ENCODE data around the gene RBM25.

DNA sequence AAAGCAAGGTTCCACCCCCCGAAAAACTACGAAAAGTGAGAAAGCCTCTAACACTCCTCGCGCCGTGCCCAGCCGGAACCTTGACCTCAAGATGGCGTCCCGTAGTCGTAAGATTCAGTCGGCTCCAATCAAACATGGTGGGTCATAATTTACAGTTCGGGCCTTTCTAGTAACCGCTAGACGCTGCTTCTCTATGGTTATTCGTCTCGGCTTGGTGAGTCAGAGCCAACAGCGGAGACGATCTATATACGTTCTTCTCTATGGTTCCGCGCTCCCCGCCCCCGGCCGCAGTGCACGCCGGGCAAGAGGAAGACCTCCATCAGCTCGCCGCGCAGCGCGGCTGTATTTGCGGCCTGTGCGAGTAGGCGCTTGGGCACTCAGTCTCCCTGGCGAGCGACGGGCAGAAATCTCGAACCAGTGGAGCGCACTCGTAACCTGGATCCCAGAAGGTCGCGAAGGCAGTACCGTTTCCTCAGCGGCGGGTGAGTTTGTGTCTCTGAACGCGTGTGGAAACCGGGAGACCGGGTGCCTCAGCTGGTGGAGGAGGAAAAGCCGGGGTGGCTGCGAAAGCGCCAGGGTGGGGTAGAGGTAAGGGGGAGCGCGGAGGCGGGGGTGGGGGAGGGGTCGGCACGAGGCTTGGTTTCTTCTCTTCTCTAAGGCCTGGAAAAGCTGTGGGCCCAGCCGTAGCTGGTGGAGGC is at the start of gene RBM25:
- peak; percentile 98 for TF ChIP-seq POLR2A (IDR thresholded peaks at IDR 0.05; ENCODE audit: low read depth, low read length)
- TF ChIP-seq POLR2AphosphoS5 (IDR thresholded peaks at IDR 0.05; ENCODE audit: low read depth, low read length) = peak; percentile 99
- no peak for TF ChIP-seq PAX5 (IDR thresholded peaks at IDR 0.05; ENCODE audit: insufficient read depth, low read length, severe bottlenecking)

Measured in GM12891 (cell line).